GM12864 (cell line): ENCODE results near the gene URM1.
A peak's percentile ranks its signal among the peaks of the same experiment; 100 is the strongest.

ENCODE experiments used
- DNase-seq: peaks from one replicate; pipeline ENCODE4 v3.0.0-alpha.2; 2011; ENCODE audit warnings: low read depth
- H3K4me3 ChIP-seq: 2 replicates; pipeline ENCODE4 v1.5.1; 2011; ENCODE audit warnings: mild to moderate bottlenecking, low read depth, low read length, control low read depth
- TF ChIP-seq, protein P1 (sequence below): IDR thresholded peaks from 2 replicates; pipeline ENCODE4 v1.5.1; 2011; ENCODE audit warnings: low read depth, mild to moderate bottlenecking, moderate library complexity, low read length, control low read depth, inconsistent platforms; ENCODE audit errors: missing control alignments

Gene URM1

DNA sequence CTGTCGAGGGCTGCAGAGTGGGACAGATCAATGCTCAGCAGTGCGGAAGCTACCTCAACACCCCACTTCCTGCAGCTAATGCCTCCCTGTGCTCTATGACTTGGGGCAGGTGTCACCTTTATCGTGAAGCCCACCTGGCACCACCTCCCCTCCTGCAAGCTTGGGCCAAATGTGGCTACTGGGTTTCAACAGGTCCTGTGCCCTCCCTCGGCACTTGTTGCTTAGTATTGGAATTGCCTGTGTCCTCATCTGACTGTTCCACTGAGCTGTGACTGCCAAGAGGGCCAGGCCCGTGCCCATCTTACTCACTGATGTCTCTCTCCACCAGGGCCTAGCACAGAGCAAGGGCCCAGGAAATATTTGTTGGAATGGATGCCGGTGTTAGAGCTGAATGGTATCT lies 21.4 kb upstream of the URM1 start:
- DNase-seq: no peak
- H3K4me3 ChIP-seq: no peak overlapping the region
- TF ChIP-seq, protein P1, sequence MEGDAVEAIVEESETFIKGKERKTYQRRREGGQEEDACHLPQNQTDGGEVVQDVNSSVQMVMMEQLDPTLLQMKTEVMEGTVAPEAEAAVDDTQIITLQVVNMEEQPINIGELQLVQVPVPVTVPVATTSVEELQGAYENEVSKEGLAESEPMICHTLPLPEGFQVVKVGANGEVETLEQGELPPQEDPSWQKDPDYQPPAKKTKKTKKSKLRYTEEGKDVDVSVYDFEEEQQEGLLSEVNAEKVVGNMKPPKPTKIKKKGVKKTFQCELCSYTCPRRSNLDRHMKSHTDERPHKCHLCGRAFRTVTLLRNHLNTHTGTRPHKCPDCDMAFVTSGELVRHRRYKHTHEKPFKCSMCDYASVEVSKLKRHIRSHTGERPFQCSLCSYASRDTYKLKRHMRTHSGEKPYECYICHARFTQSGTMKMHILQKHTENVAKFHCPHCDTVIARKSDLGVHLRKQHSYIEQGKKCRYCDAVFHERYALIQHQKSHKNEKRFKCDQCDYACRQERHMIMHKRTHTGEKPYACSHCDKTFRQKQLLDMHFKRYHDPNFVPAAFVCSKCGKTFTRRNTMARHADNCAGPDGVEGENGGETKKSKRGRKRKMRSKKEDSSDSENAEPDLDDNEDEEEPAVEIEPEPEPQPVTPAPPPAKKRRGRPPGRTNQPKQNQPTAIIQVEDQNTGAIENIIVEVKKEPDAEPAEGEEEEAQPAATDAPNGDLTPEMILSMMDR: no peak

DNA sequence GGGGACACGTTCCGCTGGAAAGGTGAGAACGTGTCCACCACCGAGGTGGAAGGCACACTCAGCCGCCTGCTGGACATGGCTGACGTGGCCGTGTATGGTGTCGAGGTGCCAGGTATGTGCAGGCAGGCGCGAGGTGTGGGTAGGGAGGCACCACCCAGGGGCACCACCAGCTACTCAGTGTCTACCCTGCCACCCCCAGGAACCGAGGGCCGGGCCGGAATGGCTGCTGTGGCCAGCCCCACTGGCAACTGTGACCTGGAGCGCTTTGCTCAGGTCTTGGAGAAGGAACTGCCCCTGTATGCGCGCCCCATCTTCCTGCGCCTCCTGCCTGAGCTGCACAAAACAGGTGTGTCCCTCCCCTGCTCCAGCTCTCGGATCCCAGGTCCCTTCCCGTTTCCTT lies 15.7 kb upstream of the URM1 start:
- TF ChIP-seq, protein P1: no peak
- DNase-seq: no peak

GRCh38 chr9:128358090-128358489 lies 13.1 kb upstream of the URM1 start:
- DNase-seq: no peak
- no peak overlapping the region for H3K4me3 ChIP-seq
- TF ChIP-seq, protein P1: no peak

More for the DNA sequence above, 15.7 kb upstream of the URM1 start:
- no peak overlapping the region for H3K4me3 ChIP-seq

- no peak overlapping the region for H3K4me3 ChIP-seq
- no peak for DNase-seq
- TF ChIP-seq, protein P1: no peak
Observed at GRCh38 chr9:128358861-128359260, 12.3 kb upstream of the URM1 start.

DNA sequence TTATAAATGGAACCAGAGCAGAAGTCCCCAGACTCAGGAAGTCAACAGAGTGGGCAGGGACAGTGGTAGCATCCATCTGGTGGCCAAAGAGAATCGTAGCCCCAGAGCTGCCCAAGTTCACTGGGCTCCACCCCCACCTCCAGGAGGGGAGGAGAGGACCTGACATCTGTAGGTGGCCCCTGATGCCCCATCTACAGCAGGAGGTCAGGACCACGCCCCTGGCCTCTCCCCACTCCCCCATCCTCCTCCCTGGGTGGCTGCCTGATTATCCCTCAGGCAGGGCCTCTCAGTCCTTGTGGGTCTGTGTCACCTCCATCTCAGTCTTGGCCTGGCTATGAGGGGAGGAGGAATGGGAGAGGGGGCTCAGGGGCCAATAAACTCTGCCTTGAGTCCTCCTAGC lies 10.3 kb upstream of the URM1 start:
- no peak overlapping the region for H3K4me3 ChIP-seq
- TF ChIP-seq, protein P1: no peak
- DNase-seq: no peak

DNA sequence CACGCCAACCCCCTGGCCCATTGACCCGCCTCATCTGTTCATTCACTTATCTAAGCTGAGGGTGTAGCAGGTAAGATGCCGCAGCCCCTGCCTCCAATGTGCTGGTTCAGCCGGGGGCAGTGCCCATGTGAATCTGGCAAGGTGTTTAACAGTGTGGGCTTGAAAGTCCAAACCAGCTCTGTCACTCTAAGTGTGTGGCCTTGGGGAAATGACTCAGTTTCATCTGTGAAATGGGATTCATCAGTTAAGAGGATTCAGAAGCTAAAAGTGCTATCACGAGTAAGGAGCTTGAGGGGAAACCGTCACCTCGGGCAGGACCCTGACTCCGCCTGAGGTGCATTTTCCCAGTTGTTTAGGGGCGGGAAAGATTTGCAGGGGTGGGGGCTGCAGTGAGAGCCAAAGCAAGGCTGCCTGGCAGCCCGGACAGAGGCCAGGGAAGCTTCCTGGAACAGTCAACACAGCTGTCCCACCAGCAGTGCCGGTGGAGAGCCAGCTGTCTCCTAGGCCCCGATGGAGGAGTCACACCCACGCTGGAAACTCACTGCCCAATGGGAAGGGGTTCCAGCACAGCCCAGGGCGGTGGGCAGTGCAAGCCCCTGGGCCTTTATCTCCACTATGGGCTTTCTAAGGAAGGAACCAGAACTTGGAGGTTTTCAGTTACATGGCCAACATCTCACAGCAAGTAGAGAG lies 9.7 kb upstream of the URM1 start:
- no peak for DNase-seq
- TF ChIP-seq, protein P1: no peak
- H3K4me3 ChIP-seq: peak overlapping the region; percentile 18; the same call in 1 of the 2 replicates
